SK-N-SH (cell line): Measurements from ENCODE around the gene NYAP1. TPM values are rescaled to one million over a fixed set of nuclear protein-coding genes. Genes with fewer than 3 reads are reported as not detected.

ENCODE experiments used
- CHD2 ChIP-seq: fragments of 150-350 bp; IDR thresholded peaks from 2 replicates; pipeline ENCODE4 v1.6.1; 2018; ENCODE audit warnings: low read length; ENCODE audit not compliant: partially characterized antibody
- CTCF ChIP-seq: fragments of 200-600 bp; sonication (generic); IDR thresholded peaks from 2 replicates; pipeline ENCODE4 v1.6.1; 2017; ENCODE audit warnings: antibody characterized with exemption, mild to moderate bottlenecking, moderate library complexity
- ELF1 ChIP-seq: IDR thresholded peaks from 2 replicates; pipeline ENCODE4 v1.4.0; 2012
- EP300 ChIP-seq, 2 experiments: IDR thresholded peaks; 2 replicates each; pipeline versions ENCODE4 v1.4.0 to v1.6.1; 2012; ENCODE audit warnings: borderline replicate concordance in 1 of 2, low read depth in 1 of 2, low read length in 1 of 2
- FOSL2 ChIP-seq: IDR thresholded peaks from 2 replicates; pipeline ENCODE4 v1.4.0; 2012; ENCODE audit warnings: low read depth, mild to moderate bottlenecking, moderate library complexity, borderline replicate concordance
- GABPA ChIP-seq: IDR thresholded peaks from 2 replicates; pipeline ENCODE4 v1.4.0; 2012; ENCODE audit warnings: low read depth, mild to moderate bottlenecking
- GATA2 ChIP-seq: sonication (generic); formaldehyde crosslinking; IDR thresholded peaks from 2 replicates; pipeline ENCODE4 v1.5.0; 2020; ENCODE audit warnings: mild to moderate bottlenecking, missing genetic modification reagents
- MAX ChIP-seq: IDR thresholded peaks from 2 replicates; pipeline ENCODE4 v1.4.0; 2012; ENCODE audit warnings: low read depth
- MXI1 ChIP-seq: IDR thresholded peaks from 2 replicates; pipeline ENCODE4 v1.6.1; 2012; ENCODE audit warnings: mild to moderate bottlenecking, low read depth, low read length, improper control_type of control experiment
- NRF1 ChIP-seq: IDR thresholded peaks from 2 replicates; pipeline ENCODE4 v1.6.1; 2012; ENCODE audit warnings: low read depth, mild to moderate bottlenecking, low read length
- PBX3 ChIP-seq: IDR thresholded peaks from 2 replicates; pipeline ENCODE4; 2012
- POLR2AphosphoS5 ChIP-seq: IDR thresholded peaks from 2 replicates; pipeline ENCODE4 v1.6.1; 2012; ENCODE audit warnings: low read depth, low read length
- RAD21 ChIP-seq: IDR thresholded peaks from 2 replicates; pipeline ENCODE4 v1.6.1; 2012; ENCODE audit warnings: mild to moderate bottlenecking, low read length
- REST ChIP-seq: IDR thresholded peaks from 2 replicates; pipeline ENCODE4 v1.6.1; 2012; ENCODE audit warnings: mild to moderate bottlenecking, low read depth, low read length, moderate library complexity
- RXRA ChIP-seq: IDR thresholded peaks from 2 replicates; pipeline ENCODE4 v1.4.0; 2012; ENCODE audit warnings: low read depth, mild to moderate bottlenecking, borderline replicate concordance
- SIN3A ChIP-seq: IDR thresholded peaks from 2 replicates; pipeline ENCODE4 v1.6.1; 2012; ENCODE audit warnings: low read depth, mild to moderate bottlenecking, low read length, moderate library complexity, borderline replicate concordance
- SMC3 ChIP-seq: IDR thresholded peaks from 2 replicates; pipeline ENCODE4 v1.6.1; 2012; ENCODE audit warnings: low read depth, low read length, improper control_type of control experiment
- TAF1 ChIP-seq: IDR thresholded peaks from 2 replicates; pipeline ENCODE4 v1.6.1; 2012; ENCODE audit warnings: low read depth, mild to moderate bottlenecking, low read length, moderate library complexity, borderline replicate concordance
- USF1 ChIP-seq: IDR thresholded peaks from 2 replicates; pipeline ENCODE4 v1.4.0; 2012; ENCODE audit warnings: low read depth, borderline replicate concordance
- USF2 ChIP-seq: fragments of 150-350 bp; IDR thresholded peaks from 2 replicates; pipeline ENCODE4 v1.6.1; 2017; ENCODE audit warnings: antibody characterized with exemption, low read length, low read depth, borderline replicate concordance
- ZBTB33 ChIP-seq: IDR thresholded peaks from 2 replicates; pipeline ENCODE4 v1.4.0; 2012; ENCODE audit warnings: low read depth, borderline replicate concordance
- polyA plus RNA-seq, 3 experiments: library from polyadenylated mRNA; depleted of rRNA; stranded (reverse); fragments of >200 nt; gene quantifications; 2 replicates each; pipeline ENCODE4 v1.2.3, GENCODE V29; 2012

The NYAP1 gene
- polyA plus RNA-seq, 1 of the 3 experiments (the other 2 are of a cell fraction), result 6.0 TPM

GRCh38 chr7:100515072-100515532 is 31.4 kb downstream of the NYAP1 start (continued):
- TF ChIP-seq REST (0 out of 2 replicates have a peak, but pooled peaks have one; percentile 11), RAD21 (no peak), GABPA (no peak), EP300 (IDR thresholded peaks at IDR 0.05; ENCODE audit: borderline replicate concordance in 1 of 2, low read depth in 1 of 2, low read length in 1 of 2) (peak; percentile 9 to 56; a peak in 1 of 4 replicates), GATA2 (CRISPR knock-in tag) (no peak), CHD2 (no peak), MAX (peak; percentile 83), SMC3 (no peak), RXRA (no peak), SIN3A (no peak), USF1 (peak; percentile 47; the same call in 1 of the 2 replicates), ZBTB33 (no peak), CTCF (no peak), POLR2AphosphoS5 (peak; percentile 72; the same call in 1 of the 2 replicates), FOSL2 (peak; percentile 90), MXI1 (no peak), USF2 (no peak), NRF1 (no peak), TAF1 (0 out of 2 replicates have a peak, but pooled peaks have one; percentile 40), PBX3 (peak; percentile 22; the same call in 1 of the 2 replicates), ELF1 (no peak)
- TF ChIP-seq, all 33 proteins: peak for 12
